Measurements from ENCODE around the gene LMO7. TPM values are rescaled to one million over a fixed set of nuclear protein-coding genes. Genes with fewer than 3 reads are reported as not detected.

The LMO7 gene
- total and polyA plus RNA-seq, 2 of the 8 experiments (the other 6 are each of a cell fraction or from before 2014, with no cell fraction given), result 8.1 to 28.3 TPM

GRCh38 chr13:75864718-75865117 is 228.6 kb downstream of the LMO7 start:
- Histone ChIP-seq H4K5ac (ENCODE audit: insufficient read length, low read depth, low read length) (no peak overlapping the region), H3K4me1 (replicated peaks in 1 of 4; ENCODE audit: control insufficient read depth in 3 of 4, insufficient read depth in 4 of 4, low read length in 3 of 4) (peaks cover 0 to 3% (median 0%) of the 10 kb centered on the region in 4 experiments; a peak in 2 of 7 replicates), H3K79me2 (ENCODE audit: control insufficient read depth in 1 of 2, insufficient read depth in 2 of 2, low read length in 2 of 2) (no peaks in the 10 kb centered on the region), H3K23me2 (ENCODE audit: low read depth, low read length) (no peaks in the 10 kb centered on the region), H3K4me3 (ENCODE audit: extremely low read depth in 1 of 4, insufficient read depth in 2 of 4, low read depth in 3 of 4, low read length in 4 of 4) (no peak overlapping the region), H2AK5ac (ENCODE audit: low read depth, low read length) (no peak overlapping the region), H2BK20ac (ENCODE audit: low read length) (no peak overlapping the region), H3K4me2 (ENCODE audit: insufficient read depth in 1 of 2, low read depth in 2 of 2, low read length in 2 of 2) (no peak overlapping the region), H4K91ac (replicated peaks; ENCODE audit: insufficient read length, low read length) (no peak overlapping the region), H3K27ac (ENCODE audit: low read depth, low read length) (no peak overlapping the region), H3K18ac (ENCODE audit: extremely low read depth, low read length) (no peak overlapping the region), H2BK12ac (ENCODE audit: low read depth, low read length) (no peak overlapping the region), H4K20me1 (replicated peaks in 1 of 2; ENCODE audit: control insufficient read depth in 1 of 2, insufficient read depth in 2 of 2, low read length in 2 of 2) (no peaks in the 10 kb centered on the region), H4K8ac (ENCODE audit: extremely low read depth, insufficient read depth, low read length) (no peak overlapping the region), H2AFZ (ENCODE audit: low read length) (no peak overlapping the region), H3K23ac (ENCODE audit: insufficient read length) (no peak overlapping the region), H3K14ac (ENCODE audit: insufficient read length) (no peak overlapping the region), H2BK15ac (ENCODE audit: low read length) (no peak overlapping the region), H3K27me3 (replicated peaks in 1 of 4; ENCODE audit: control insufficient read depth in 3 of 4, extremely low read depth in 1 of 4, insufficient read depth in 3 of 4, low read length in 3 of 4) (no peaks in the 10 kb centered on the region), H3K79me1 (ENCODE audit: low read depth, low read length) (no peaks in the 10 kb centered on the region), H3K56ac (replicated peaks; ENCODE audit: insufficient read length, low read depth, low read length) (no peak overlapping the region), H2BK5ac (ENCODE audit: low read depth, low read length) (no peak overlapping the region), H2BK120ac (replicated peaks; ENCODE audit: low read depth, low read length) (no peak overlapping the region), H3K36me3 (ENCODE audit: control insufficient read depth in 2 of 4, insufficient read depth in 4 of 4, low read length in 3 of 4) (no peaks in the 10 kb centered on the region), H3K4ac (replicated peaks; ENCODE audit: insufficient read length, low read depth, low read length) (no peak overlapping the region), H3K9ac (replicated peaks in 1 of 4; ENCODE audit: extremely low read depth in 1 of 4, low read depth in 3 of 4, low read length in 3 of 4) (no peak overlapping the region), H3K9me3 (ENCODE audit: insufficient read depth in 2 of 2, low read depth in 1 of 2, low read length in 1 of 2) (no peaks in the 10 kb centered on the region; a peak in 2 of 4 replicates)
- CTCF ChIA-PET (ENCODE audit: partially characterized antibody), result interaction anchor here (1.0 to 2.2 kb wide), 4 partner anchors 10 to 191 kb away, joined by 3 to 7 read pairs (median 4); no protein-coding TSS in a partner anchor
- POLR2A ChIA-PET (ENCODE audit: partially characterized antibody), result no interaction called here
- DNase-seq (ENCODE audit: low read depth in 1 of 2, low spot score in 2 of 2) (no peak), FAIRE-seq (no peak)
- WGBS, 2 experiments (ENCODE audit: extremely low coverage in 1 of 2, insufficient coverage in 1 of 2, insufficient read length in 1 of 2, insufficient replicate concordance in 2 of 2, low coverage in 1 of 2, low lambda C conversion rate in 2 of 2, missing lambda C conversion rate in 1 of 2), result 96% methylated on average over 5 of the region's 5 CpGs; no CpG with 5 or more reads in 1 of the 2 experiments
- TF ChIP-seq JUN (IDR thresholded peaks at IDR 0.05; ENCODE audit: low read depth, low read length), result no peak
- no peak for TF ChIP-seq ATF3 (IDR thresholded peaks at IDR 0.05; ENCODE audit: insufficient read depth, low read depth, low read length)
- TF ChIP-seq TCF12 (IDR thresholded peaks at IDR 0.05; ENCODE audit: low read depth, low read length), result no peak
- TF ChIP-seq HDAC2 (IDR thresholded peaks at IDR 0.05; ENCODE audit: borderline replicate concordance in 1 of 2, low read depth in 2 of 2, low read length in 2 of 2), result no peak
- TF ChIP-seq SP1 (IDR thresholded peaks at IDR 0.05; ENCODE audit: low read depth, low read length), result no peak
- TF ChIP-seq MAFK (IDR thresholded peaks at IDR 0.05; ENCODE audit: low read depth, low read length), result no peak
